NCI-H2107 treated with DMSO at 0.1 percent for 48 hours (cell line): ENCODE measurements around the gene ECE1.
A peak's percentile ranks its signal among the peaks of the same experiment; 100 is the strongest.

ENCODE experiments used
- DNase-seq: peaks from one replicate; lab custom pipeline; 2025; ENCODE audit not compliant: unreplicated experiment; lab: John Stamatoyannopoulos, UW

Gene ECE1

GRCh38 chr1:21255284-21255942 is 34.9 kb downstream of the ECE1 start:
- DNase-seq = peak; percentile 40

- DNase-seq = no peak
These were observed 35.8 kb downstream of the ECE1 start for GRCh38 chr1:21254335-21254951.

- DNase-seq = no peak
These were observed 38.3 kb downstream of the ECE1 start for GRCh38 chr1:21251773-21252471.

- DNase-seq = no peak
These were observed 40.2 kb downstream of the ECE1 start for GRCh38 chr1:21249940-21250493.

GRCh38 chr1:21247892-21248715 is 42.2 kb downstream of the ECE1 start:
- no peak for DNase-seq

GRCh38 chr1:21246905-21247642 is 43.2 kb downstream of the ECE1 start:
- no peak for DNase-seq

GRCh38 chr1:21245688-21246229 is 44.5 kb downstream of the ECE1 start:
- no peak for DNase-seq

GRCh38 chr1:21244986-21245687 is 45.1 kb downstream of the ECE1 start:
- no peak for DNase-seq

- no peak for DNase-seq
These were observed 46.1 kb downstream of the ECE1 start for GRCh38 chr1:21244154-21244553.

GRCh38 chr1:21242846-21243245 is 47.4 kb downstream of the ECE1 start:
- no peak for DNase-seq

GRCh38 chr1:21241771-21242581 is 48.3 kb downstream of the ECE1 start:
- DNase-seq = no peak

GRCh38 chr1:21240706-21241105 is 49.6 kb downstream of the ECE1 start:
- DNase-seq = no peak

- no peak for DNase-seq
These were observed 51.0 kb downstream of the ECE1 start for GRCh38 chr1:21239221-21239620.

- DNase-seq = no peak
These were observed 52.0 kb downstream of the ECE1 start for GRCh38 chr1:21238141-21238800.

GRCh38 chr1:21237446-21238088 is 52.7 kb downstream of the ECE1 start:
- no peak for DNase-seq

- no peak for DNase-seq
These were observed 54.1 kb downstream of the ECE1 start for GRCh38 chr1:21236178-21236577.

GRCh38 chr1:21234779-21235178 is 55.5 kb downstream of the ECE1 start:
- DNase-seq = no peak

- no peak for DNase-seq
These were observed 56.8 kb downstream of the ECE1 start for GRCh38 chr1:21233490-21233889.
